Measurements from ENCODE around the gene CDH4. TPM values are rescaled to one million over a fixed set of nuclear protein-coding genes. Genes with fewer than 3 reads are reported as not detected.

CDH4 gene
- total and polyA plus RNA-seq, 2 of the 8 experiments (the other 6 are each of a cell fraction or from before 2014, with no cell fraction given) = 4.3 to 7.9 TPM

DNA sequence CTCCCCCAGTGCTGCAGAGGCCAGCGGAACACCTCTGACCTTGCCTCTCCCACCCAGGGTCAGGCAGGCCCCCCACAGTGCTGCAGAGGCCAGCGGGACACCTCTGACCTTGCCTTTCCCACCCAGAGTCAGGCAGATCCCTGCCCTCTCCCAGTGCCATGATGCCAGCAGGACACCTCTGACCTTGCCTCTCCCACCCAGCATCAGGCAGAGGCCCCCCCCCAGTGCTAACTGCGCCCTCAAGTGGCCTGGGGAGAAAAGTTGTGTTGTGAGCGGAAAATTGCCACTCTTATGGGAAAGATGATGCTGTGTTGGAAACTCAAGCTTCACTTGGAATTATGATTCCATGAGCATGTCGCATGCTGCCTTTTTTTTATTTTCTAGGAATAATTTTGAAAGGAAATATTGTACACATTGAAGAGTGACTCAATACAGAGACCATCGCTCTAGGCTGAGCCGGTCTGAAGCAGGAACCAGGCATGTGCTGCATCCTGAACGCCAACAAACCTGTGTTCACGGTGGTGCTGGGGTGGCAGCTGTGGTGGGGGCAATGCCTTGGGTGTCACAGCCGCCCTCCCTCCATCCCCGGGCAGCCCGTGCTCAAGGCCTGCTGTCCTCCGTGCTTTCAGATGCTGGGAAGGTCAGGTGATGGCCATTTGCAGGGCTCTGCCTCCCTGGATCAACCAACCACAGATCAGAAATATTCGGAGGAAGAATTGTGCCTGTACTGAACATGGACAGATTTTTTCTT lies 98.6 kb downstream of the CDH4 start:
- no peak for FAIRE-seq

More for the DNA sequence above, 98.6 kb downstream of the CDH4 start:
- peaks cover 4% of the 10 kb centered on the region; the same call in 1 of the 2 replicates for H3K23me2 ChIP-seq (ENCODE audit: low read depth, low read length)
- H3K27me3 ChIP-seq (replicated peaks in 1 of 4; ENCODE audit: control insufficient read depth in 3 of 4, extremely low read depth in 1 of 4, insufficient read depth in 3 of 4, low read length in 3 of 4) = peaks cover 0 to 14% (median 10%) of the 10 kb centered on the region in 4 experiments; a peak in 3 of 7 replicates
- H2BK20ac ChIP-seq (ENCODE audit: low read length) = no peak overlapping the region
- no peak overlapping the region for H4K5ac ChIP-seq (ENCODE audit: insufficient read length, low read depth, low read length)
- no peak overlapping the region; the same call in 1 of the 2 replicates for H4K8ac ChIP-seq (ENCODE audit: extremely low read depth, insufficient read depth, low read length)
- H4K91ac ChIP-seq (replicated peaks; ENCODE audit: insufficient read length, low read length) = peak overlapping the region; percentile 82
- 80% methylated on average over 14 of the region's 14 CpGs; no CpG with 5 or more reads in 1 of the 2 experiments for WGBS, 2 experiments (ENCODE audit: extremely low coverage in 1 of 2, insufficient coverage in 1 of 2, insufficient read length in 1 of 2, insufficient replicate concordance in 2 of 2, low coverage in 1 of 2, low lambda C conversion rate in 2 of 2, missing lambda C conversion rate in 1 of 2)
- POLR2A ChIA-PET (ENCODE audit: partially characterized antibody) = no interaction called here
- CTCF ChIA-PET (ENCODE audit: partially characterized antibody) = interaction anchor here (0.6 to 1.7 kb wide), 5 partner anchors 12 to 148 kb away, joined by 3 to 4 read pairs (median 3); no protein-coding TSS in a partner anchor
- H2AK5ac ChIP-seq (ENCODE audit: low read depth, low read length) = peak overlapping the region; percentile 79; the same call in 1 of the 2 replicates
- H3K23ac ChIP-seq (ENCODE audit: insufficient read length) = no peak overlapping the region
- H2AFZ ChIP-seq (ENCODE audit: low read length) = no peak overlapping the region
- H3K9me3 ChIP-seq (ENCODE audit: insufficient read depth in 2 of 2, low read depth in 1 of 2, low read length in 1 of 2) = no peaks in the 10 kb centered on the region
- H3K18ac ChIP-seq (ENCODE audit: extremely low read depth, low read length) = peak overlapping the region; percentile 81; the same call in 1 of the 2 replicates
- TF ChIP-seq EZH2 (IDR thresholded peaks at IDR 0.05; ENCODE audit: low read depth, low read length, severe bottlenecking) (no peak), SRF (IDR thresholded peaks at IDR 0.05; ENCODE audit: low read depth, low read length) (no peak), SP2 (IDR thresholded peaks at IDR 0.05; ENCODE audit: low read length) (no peak), RAD21 (IDR thresholded peaks at IDR 0.05 in 1 of 2, conservative IDR thresholded peaks at IDR 0.05 in 1 of 2; ENCODE audit: low read depth in 2 of 2, low read length in 2 of 2) (peak; percentile 33 to 55), KDM5A (IDR thresholded peaks at IDR 0.05; ENCODE audit: low read length) (no peak), JUN (IDR thresholded peaks at IDR 0.05; ENCODE audit: low read depth, low read length) (no peak)
- TF ChIP-seq, protein P1, sequence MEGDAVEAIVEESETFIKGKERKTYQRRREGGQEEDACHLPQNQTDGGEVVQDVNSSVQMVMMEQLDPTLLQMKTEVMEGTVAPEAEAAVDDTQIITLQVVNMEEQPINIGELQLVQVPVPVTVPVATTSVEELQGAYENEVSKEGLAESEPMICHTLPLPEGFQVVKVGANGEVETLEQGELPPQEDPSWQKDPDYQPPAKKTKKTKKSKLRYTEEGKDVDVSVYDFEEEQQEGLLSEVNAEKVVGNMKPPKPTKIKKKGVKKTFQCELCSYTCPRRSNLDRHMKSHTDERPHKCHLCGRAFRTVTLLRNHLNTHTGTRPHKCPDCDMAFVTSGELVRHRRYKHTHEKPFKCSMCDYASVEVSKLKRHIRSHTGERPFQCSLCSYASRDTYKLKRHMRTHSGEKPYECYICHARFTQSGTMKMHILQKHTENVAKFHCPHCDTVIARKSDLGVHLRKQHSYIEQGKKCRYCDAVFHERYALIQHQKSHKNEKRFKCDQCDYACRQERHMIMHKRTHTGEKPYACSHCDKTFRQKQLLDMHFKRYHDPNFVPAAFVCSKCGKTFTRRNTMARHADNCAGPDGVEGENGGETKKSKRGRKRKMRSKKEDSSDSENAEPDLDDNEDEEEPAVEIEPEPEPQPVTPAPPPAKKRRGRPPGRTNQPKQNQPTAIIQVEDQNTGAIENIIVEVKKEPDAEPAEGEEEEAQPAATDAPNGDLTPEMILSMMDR (IDR thresholded peaks at IDR 0.05; ENCODE audit: control extremely low read depth in 1 of 3, insufficient read depth in 1 of 3, low read depth in 1 of 3, low read length in 3 of 3) = peak; percentile 41 to 60 (median 53); a peak in 3 of 4 replicates
- no peak overlapping the region for H3K4me3 ChIP-seq (ENCODE audit: extremely low read depth in 1 of 4, insufficient read depth in 2 of 4, low read depth in 3 of 4, low read length in 4 of 4)
- H3K79me2 ChIP-seq (ENCODE audit: control insufficient read depth in 1 of 2, insufficient read depth in 2 of 2, low read length in 2 of 2) = no peaks in the 10 kb centered on the region
- H4K20me1 ChIP-seq (replicated peaks in 1 of 2; ENCODE audit: control insufficient read depth in 1 of 2, insufficient read depth in 2 of 2, low read length in 2 of 2) = peaks cover 0 to under 1% of the 10 kb centered on the region in 2 experiments
- H3K4me1 ChIP-seq (replicated peaks in 1 of 4; ENCODE audit: control insufficient read depth in 3 of 4, insufficient read depth in 4 of 4, low read length in 3 of 4) = peaks cover 7 to 28% (median 18%) of the 10 kb centered on the region in 4 experiments
- H3K56ac ChIP-seq (replicated peaks; ENCODE audit: insufficient read length, low read depth, low read length) = no peak overlapping the region
- H2BK12ac ChIP-seq (ENCODE audit: low read depth, low read length) = peak overlapping the region; percentile 96; the same call in 1 of the 2 replicates
- no peaks in the 10 kb centered on the region for H3K79me1 ChIP-seq (ENCODE audit: low read depth, low read length)
- no peaks in the 10 kb centered on the region for H3K36me3 ChIP-seq (ENCODE audit: control insufficient read depth in 2 of 4, insufficient read depth in 4 of 4, low read length in 3 of 4)
- H3K4ac ChIP-seq (replicated peaks; ENCODE audit: insufficient read length, low read depth, low read length) = peak overlapping the region; percentile 64
- no peak overlapping the region; a peak in 1 of 4 replicates for H3K4me2 ChIP-seq (ENCODE audit: insufficient read depth in 1 of 2, low read depth in 2 of 2, low read length in 2 of 2)
- H3K9ac ChIP-seq (replicated peaks in 1 of 4; ENCODE audit: extremely low read depth in 1 of 4, low read depth in 3 of 4, low read length in 3 of 4) = no peak overlapping the region
- H2BK5ac ChIP-seq (ENCODE audit: low read depth, low read length) = peak overlapping the region; percentile 52; the same call in 1 of the 2 replicates
- no peak overlapping the region for H3K27ac ChIP-seq (ENCODE audit: low read depth, low read length)
- peak overlapping the region; percentile 73; the same call in 1 of the 2 replicates for H2BK15ac ChIP-seq (ENCODE audit: low read length)
- no peak for DNase-seq (ENCODE audit: low read depth in 1 of 2, low spot score in 2 of 2)
- H2BK120ac ChIP-seq (replicated peaks; ENCODE audit: low read depth, low read length) = no peak overlapping the region
- no peak overlapping the region for H3K14ac ChIP-seq (ENCODE audit: insufficient read length)

Data from H1 (cell line).